Glutamatergic neuron (in vitro differentiated cells): ENCODE results near the gene ARCN1. TPM values are rescaled to one million over a fixed set of nuclear protein-coding genes. Genes with fewer than 3 reads are reported as not detected.
"Not testable (repeated sequence)": the region's sequence is repeated elsewhere in the genome, so short reads cannot be mapped to it uniquely, and the experiment has no call there.

Source experiments
- DNase-seq: peaks from one replicate; pipeline ENCODE4 v3.0.0; 2022
- H3K27ac Mint-ChIP-seq: one replicate; pipeline ENCODE4 v1.8.0; 2020; ENCODE audit warnings: mild to moderate bottlenecking, mixed read lengths, inconsistent platforms; ENCODE audit not compliant: unreplicated experiment
- H3K27me3 Mint-ChIP-seq: one replicate; pipeline ENCODE4 v1.8.0; 2020; ENCODE audit warnings: mild to moderate bottlenecking, moderate library complexity, mixed read lengths, inconsistent platforms; ENCODE audit not compliant: unreplicated experiment
- H3K36me3 Mint-ChIP-seq: one replicate; pipeline ENCODE4 v1.8.0; 2020; ENCODE audit warnings: mild to moderate bottlenecking, mixed read lengths, inconsistent platforms; ENCODE audit not compliant: unreplicated experiment
- H3K4me1 Mint-ChIP-seq: one replicate; pipeline ENCODE4 v1.8.0; 2020; ENCODE audit warnings: mild to moderate bottlenecking, low read depth, mixed read lengths, inconsistent platforms; ENCODE audit not compliant: unreplicated experiment
- H3K4me3 Mint-ChIP-seq: one replicate; pipeline ENCODE4 v1.8.0; 2020; ENCODE audit warnings: mild to moderate bottlenecking, mixed read lengths, inconsistent platforms; ENCODE audit not compliant: unreplicated experiment
- H3K9me3 Mint-ChIP-seq: one replicate; pipeline ENCODE4 v1.8.0; 2020; ENCODE audit warnings: mild to moderate bottlenecking, moderate library complexity, mixed read lengths, inconsistent platforms; ENCODE audit not compliant: unreplicated experiment
- total RNA-seq: library from RNA; stranded (reverse); fragmentation: NEBNext Ultra II Directional; extraction: Animal tissue kit (Norgen Biotek cat#: 25700); gene quantifications from one replicate; pipeline ENCODE4 v1.2.1, GENCODE V29; 2021; ENCODE audit not compliant: unreplicated experiment
- TF ChIP-seq, protein P1 (sequence below): fragments of 200-600 bp; sonication (generic); IDR thresholded peaks from one replicate; pipeline ENCODE4 v1.5.0; 2021; ENCODE audit not compliant: partially characterized antibody, unreplicated experiment

The ARCN1 gene
- total RNA-seq, 1 donor from 2014 or later = 118 TPM

DNA sequence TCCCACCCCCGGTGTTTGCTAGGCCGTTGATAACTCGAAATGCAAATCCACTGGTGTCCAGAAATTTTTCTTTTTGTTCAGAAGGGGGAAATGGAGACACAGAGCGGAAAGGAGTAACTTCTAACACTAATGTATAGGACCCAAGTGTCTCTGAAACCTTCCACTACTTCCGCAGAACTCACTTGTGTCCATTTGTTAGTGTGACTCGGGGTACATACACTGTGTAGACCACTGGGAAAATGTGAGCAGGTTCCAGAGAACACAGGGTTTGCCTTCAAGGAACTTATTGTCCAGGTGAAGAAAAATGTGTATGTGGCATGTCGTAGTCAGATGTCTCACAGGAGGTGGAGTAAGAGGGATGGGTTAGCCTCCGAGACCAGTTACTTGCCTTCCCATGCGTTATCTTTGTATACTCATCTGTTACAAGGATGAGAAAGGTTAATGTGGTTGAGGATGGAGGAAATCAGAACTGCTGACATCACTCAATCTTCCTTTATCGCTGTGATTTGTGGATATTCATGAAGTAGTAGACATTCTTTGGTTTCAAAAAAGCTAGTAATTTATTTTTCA lies 857 bp downstream of the ARCN1 start:
- peak overlapping the region; percentile 93 for H3K27ac Mint-ChIP-seq
- peaks cover 2% of the 10 kb centered on the region for H3K27me3 Mint-ChIP-seq
- peaks cover 8% of the 10 kb centered on the region for H3K4me1 Mint-ChIP-seq
- H3K4me3 Mint-ChIP-seq = peak overlapping the region; percentile 97
- TF ChIP-seq, protein P1, sequence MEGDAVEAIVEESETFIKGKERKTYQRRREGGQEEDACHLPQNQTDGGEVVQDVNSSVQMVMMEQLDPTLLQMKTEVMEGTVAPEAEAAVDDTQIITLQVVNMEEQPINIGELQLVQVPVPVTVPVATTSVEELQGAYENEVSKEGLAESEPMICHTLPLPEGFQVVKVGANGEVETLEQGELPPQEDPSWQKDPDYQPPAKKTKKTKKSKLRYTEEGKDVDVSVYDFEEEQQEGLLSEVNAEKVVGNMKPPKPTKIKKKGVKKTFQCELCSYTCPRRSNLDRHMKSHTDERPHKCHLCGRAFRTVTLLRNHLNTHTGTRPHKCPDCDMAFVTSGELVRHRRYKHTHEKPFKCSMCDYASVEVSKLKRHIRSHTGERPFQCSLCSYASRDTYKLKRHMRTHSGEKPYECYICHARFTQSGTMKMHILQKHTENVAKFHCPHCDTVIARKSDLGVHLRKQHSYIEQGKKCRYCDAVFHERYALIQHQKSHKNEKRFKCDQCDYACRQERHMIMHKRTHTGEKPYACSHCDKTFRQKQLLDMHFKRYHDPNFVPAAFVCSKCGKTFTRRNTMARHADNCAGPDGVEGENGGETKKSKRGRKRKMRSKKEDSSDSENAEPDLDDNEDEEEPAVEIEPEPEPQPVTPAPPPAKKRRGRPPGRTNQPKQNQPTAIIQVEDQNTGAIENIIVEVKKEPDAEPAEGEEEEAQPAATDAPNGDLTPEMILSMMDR = no peak
- DNase-seq = no peak
- peaks cover 3% of the 10 kb centered on the region for H3K9me3 Mint-ChIP-seq
- H3K36me3 Mint-ChIP-seq = no peaks in the 10 kb centered on the region

DNA sequence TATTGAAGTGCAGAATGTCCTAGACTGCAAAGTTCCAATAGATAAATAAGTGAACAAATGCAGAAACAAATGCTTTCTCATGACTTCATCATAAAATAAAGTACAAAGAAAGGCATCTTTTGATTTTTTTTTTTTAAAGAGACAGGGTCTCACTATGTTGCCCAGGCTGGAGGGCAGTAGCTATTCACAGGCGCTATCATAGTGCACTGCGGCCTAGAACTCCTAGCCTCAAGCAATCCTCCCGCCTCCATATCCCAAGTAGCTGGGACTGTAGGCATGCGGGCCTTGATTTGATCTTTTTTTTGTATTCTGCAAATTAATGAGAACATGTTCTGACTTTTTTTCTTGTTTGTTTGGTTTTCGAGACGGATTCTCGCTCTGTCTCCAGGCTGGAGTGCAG lies 2.4 kb downstream of the ARCN1 start:
- Mint-ChIP-seq H3K4me1 (peaks cover 8% of the 10 kb centered on the region), H3K4me3 (peak overlapping the region; percentile 65), H3K36me3 (no peaks in the 10 kb centered on the region), H3K27ac (no peak overlapping the region), H3K27me3 (peaks cover 2% of the 10 kb centered on the region), H3K9me3 (peaks cover 3% of the 10 kb centered on the region)
- TF ChIP-seq, protein P1 = no peak
- no peak for DNase-seq

DNA sequence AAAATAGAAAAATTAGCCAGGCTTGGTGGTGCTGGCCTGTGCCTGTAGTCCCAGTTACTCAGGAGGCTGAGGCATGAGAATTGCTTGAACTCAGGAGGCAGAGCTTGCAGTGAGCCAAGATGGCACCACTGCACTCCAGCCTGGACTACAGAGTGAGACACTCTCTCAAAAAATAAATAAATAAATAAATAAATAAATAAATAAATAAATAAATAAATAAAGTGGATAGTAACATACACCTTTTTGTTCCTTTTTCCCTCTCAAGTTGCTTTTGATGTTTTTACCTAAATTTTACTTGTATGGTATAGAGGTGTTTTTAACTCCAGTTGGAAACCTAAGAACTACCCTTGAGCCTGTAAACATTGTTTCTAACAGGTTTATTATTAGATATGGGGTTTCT lies 5.8 kb downstream of the ARCN1 start:
- not testable (repeated sequence) for H3K36me3 Mint-ChIP-seq, DNase-seq, H3K27ac Mint-ChIP-seq, H3K4me1 Mint-ChIP-seq, H3K4me3 Mint-ChIP-seq, H3K27me3 Mint-ChIP-seq, H3K9me3 Mint-ChIP-seq

DNA sequence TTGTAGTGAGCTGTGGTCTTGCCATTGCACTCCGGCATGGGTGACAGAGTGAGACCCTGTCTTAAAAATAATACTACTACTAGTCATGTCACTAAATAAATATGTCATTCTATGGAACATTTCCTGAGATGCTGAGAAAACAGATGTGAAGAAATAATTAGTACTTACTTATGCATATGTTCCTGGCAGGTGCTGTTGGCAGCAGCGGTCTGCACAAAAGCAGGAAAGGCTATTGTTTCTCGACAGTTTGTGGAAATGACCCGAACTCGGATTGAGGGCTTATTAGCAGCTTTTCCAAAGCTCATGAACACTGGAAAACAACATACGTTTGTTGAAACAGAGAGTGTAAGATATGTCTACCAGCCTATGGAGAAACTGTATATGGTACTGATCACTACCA lies 8.8 kb downstream of the ARCN1 start:
- H3K27ac Mint-ChIP-seq = no peak overlapping the region
- DNase-seq = no peak
- no peaks in the 10 kb centered on the region for H3K36me3 Mint-ChIP-seq
- no peak overlapping the region for H3K4me3 Mint-ChIP-seq
- no peaks in the 10 kb centered on the region for H3K9me3 Mint-ChIP-seq
- no peaks in the 10 kb centered on the region for H3K27me3 Mint-ChIP-seq
- TF ChIP-seq, protein P1 = no peak
- peaks cover under 1% of the 10 kb centered on the region for H3K4me1 Mint-ChIP-seq

DNA sequence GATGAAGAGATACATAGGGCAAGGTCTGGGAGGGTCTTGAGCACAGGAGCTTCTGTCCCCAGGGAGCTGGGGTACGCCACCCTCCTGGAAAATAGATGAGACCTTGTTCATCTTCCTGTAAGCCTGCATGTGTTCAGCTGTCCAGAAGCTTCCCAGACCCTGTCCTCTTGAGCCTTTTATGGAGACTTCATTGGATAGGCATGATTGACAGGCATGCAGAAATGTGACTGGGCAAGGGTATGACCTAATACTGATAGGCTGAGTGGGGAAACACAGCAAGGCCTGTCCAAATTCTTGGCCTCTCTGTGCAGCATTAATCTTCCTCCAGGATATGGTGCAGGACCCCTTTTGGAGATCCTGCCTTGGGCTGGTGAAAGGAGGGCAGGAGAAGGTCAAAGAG lies 15.7 kb downstream of the ARCN1 start:
- no peak for DNase-seq
- H3K27me3 Mint-ChIP-seq = no peaks in the 10 kb centered on the region
- TF ChIP-seq, protein P1 = no peak
- no peaks in the 10 kb centered on the region for H3K9me3 Mint-ChIP-seq
- no peak overlapping the region for H3K4me3 Mint-ChIP-seq
- peak overlapping the region; percentile 73 for H3K27ac Mint-ChIP-seq
- no peaks in the 10 kb centered on the region for H3K36me3 Mint-ChIP-seq
- H3K4me1 Mint-ChIP-seq = no peaks in the 10 kb centered on the region
